ENCODE data around the gene HMGN1. TPM values are rescaled to one million over a fixed set of nuclear protein-coding genes. Genes with fewer than 3 reads are reported as not detected.
A peak's percentile ranks its signal among the peaks of the same experiment; 100 is the strongest.

The HMGN1 gene
- total and polyA plus RNA-seq, 2 experiments from 2014 or later, result 282 to 371 TPM

DNA sequence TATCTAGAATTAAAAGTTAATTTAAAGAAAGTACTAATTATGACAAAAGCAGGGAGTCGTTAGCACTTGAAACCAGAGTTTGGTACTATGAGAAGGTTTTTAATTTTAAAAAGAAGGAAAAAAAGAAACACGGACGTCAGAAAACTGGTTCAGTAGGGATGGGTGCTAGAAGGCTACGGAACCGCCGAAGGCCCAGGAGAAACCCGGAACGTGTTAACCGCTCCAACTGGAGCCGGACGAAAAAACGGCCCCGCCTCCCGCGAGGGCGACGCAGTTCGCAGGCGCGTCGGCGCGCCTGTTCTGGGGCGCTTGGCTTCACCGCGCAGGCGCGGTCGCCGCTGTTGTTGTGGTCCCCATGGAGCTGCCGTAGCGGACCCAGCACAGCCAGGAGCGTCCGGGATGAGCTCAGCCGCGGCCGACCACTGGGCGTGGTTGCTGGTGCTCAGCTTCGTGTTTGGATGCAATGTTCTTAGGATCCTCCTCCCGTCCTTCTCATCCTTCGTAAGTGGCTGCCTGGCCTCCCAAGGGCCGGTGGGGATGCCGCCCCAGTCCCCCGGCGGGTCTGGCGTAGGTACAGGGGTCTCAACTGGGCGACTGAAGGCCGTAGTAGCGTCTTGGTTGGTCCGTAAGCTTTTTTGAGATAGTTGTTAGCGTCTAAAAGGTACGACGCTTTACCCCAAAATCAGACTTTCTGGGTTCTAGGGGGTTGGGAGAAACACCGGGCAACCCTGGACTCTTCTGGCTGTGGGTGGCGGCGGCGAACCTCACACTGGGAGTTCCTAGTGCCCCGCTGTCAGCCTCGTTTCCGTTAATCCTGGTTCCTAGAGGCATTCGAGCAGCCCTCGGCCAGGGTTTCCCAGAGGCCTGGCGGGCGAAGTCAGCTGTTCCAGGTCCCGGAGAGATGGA, 31.4 kb upstream of the HMGN1 start:
- Histone ChIP-seq H3K4me3 (peak overlapping the region; percentile 66), H4K20me1 (ENCODE audit: insufficient read depth, poor library complexity, severe bottlenecking) (no peaks in the 10 kb centered on the region), H3K9me3 (ENCODE audit: low read depth) (no peaks in the 10 kb centered on the region), H3K9me2 (replicated peaks; ENCODE audit: insufficient read depth) (no peaks in the 10 kb centered on the region), H3K27me3 (no peaks in the 10 kb centered on the region), H2AFZ (peak overlapping the region; percentile 87), H3K4me2 (peak overlapping the region; percentile 95), H3K36me3 (replicated peaks; ENCODE audit: insufficient read depth, low read depth) (no peaks in the 10 kb centered on the region), H3K4me1 (ENCODE audit: insufficient read depth) (peaks cover 6% of the 10 kb centered on the region), H3K79me2 (peaks cover 24% of the 10 kb centered on the region), H3K27ac (peak overlapping the region; percentile 84)
- peak; percentile 98 for DNase-seq (ENCODE audit: low spot score)
- WGBS (ENCODE audit: low lambda C conversion rate, missing lambda C conversion rate), result 2% methylated on average over 65 of the region's 65 CpGs
- no peak for TF ChIP-seq EZH2phosphoT487 (IDR thresholded peaks at IDR 0.05; ENCODE audit: low read depth, severe bottlenecking, unreplicated experiment)
- TF ChIP-seq, protein P1, sequence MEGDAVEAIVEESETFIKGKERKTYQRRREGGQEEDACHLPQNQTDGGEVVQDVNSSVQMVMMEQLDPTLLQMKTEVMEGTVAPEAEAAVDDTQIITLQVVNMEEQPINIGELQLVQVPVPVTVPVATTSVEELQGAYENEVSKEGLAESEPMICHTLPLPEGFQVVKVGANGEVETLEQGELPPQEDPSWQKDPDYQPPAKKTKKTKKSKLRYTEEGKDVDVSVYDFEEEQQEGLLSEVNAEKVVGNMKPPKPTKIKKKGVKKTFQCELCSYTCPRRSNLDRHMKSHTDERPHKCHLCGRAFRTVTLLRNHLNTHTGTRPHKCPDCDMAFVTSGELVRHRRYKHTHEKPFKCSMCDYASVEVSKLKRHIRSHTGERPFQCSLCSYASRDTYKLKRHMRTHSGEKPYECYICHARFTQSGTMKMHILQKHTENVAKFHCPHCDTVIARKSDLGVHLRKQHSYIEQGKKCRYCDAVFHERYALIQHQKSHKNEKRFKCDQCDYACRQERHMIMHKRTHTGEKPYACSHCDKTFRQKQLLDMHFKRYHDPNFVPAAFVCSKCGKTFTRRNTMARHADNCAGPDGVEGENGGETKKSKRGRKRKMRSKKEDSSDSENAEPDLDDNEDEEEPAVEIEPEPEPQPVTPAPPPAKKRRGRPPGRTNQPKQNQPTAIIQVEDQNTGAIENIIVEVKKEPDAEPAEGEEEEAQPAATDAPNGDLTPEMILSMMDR (IDR thresholded peaks at IDR 0.05; ENCODE audit: poor library complexity), result no peak
- TF ChIP-seq EZH2 (IDR thresholded peaks at IDR 0.05; ENCODE audit: borderline replicate concordance), result no peak

DNA sequence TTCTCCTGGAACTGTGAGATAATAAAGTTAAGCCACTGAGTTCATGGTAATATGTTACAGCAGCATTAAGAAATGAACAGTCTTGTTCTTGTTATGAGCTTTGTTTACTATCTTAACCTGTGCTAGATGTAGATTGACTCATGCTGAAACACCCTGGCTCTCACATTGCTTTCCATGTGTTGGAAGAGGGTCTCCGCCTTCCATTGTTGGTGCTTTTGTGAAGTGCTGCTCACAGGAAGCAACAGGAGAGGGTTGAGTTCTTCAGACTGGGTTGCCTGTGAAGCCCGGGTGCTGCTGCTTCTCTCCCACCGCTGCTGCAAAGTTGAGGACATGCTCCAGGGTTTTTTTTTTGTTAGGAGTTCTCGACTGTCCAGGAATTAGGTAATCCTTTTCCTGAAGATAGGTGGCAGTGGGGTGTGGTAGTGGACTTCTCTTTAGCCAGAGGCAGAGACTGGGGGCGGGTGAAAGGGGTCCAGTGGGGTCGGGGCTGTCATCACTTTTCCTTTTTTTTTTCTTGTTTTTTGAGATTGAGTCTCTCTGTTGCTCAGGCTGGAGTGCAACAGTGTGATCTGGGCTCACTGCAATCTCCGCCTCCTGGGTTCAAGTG, 28.7 kb upstream of the HMGN1 start:
- no peak overlapping the region for H3K27ac ChIP-seq
- no peak for DNase-seq (ENCODE audit: low spot score)
- peak overlapping the region; percentile 16 for H2AFZ ChIP-seq
- H3K9me2 ChIP-seq (replicated peaks; ENCODE audit: insufficient read depth), result no peaks in the 10 kb centered on the region
- no peak overlapping the region for H3K4me2 ChIP-seq
- peaks cover 18% of the 10 kb centered on the region for H3K79me2 ChIP-seq
- no peak for TF ChIP-seq EZH2phosphoT487 (IDR thresholded peaks at IDR 0.05; ENCODE audit: low read depth, severe bottlenecking, unreplicated experiment)
- H3K36me3 ChIP-seq (replicated peaks; ENCODE audit: insufficient read depth, low read depth), result no peaks in the 10 kb centered on the region
- H4K20me1 ChIP-seq (ENCODE audit: insufficient read depth, poor library complexity, severe bottlenecking), result no peaks in the 10 kb centered on the region
- H3K27me3 ChIP-seq, result no peaks in the 10 kb centered on the region
- no peak overlapping the region for H3K4me3 ChIP-seq
- peaks cover 6% of the 10 kb centered on the region for H3K4me1 ChIP-seq (ENCODE audit: insufficient read depth)
- no peaks in the 10 kb centered on the region for H3K9me3 ChIP-seq (ENCODE audit: low read depth)
- 75% methylated on average over 7 of the region's 7 CpGs for WGBS (ENCODE audit: low lambda C conversion rate, missing lambda C conversion rate)

DNA sequence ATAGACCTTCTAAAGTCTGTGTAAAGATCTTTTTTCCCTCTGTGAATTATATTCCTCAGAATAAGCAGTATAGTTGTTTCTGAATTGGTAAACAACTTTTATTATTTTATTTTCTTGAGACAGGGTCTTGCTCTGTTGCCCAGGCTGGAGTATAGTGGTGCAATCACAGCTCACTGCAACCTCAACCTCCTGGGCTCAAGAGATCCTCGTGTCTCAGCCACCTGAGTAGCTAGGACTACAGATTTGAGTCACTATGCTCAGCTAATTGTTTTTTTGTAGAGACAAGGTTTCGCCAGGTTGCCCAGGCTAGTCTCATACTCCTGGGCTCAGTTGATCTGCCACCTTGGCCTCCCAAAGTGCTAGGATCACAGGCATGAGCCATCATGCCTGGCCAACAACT, 26.6 kb upstream of the HMGN1 start:
- Histone ChIP-seq H2AFZ (no peak overlapping the region), H3K36me3 (replicated peaks; ENCODE audit: insufficient read depth, low read depth) (no peaks in the 10 kb centered on the region), H3K79me2 (no peaks in the 10 kb centered on the region), H3K9me2 (replicated peaks; ENCODE audit: insufficient read depth) (no peaks in the 10 kb centered on the region), H3K4me2 (no peak overlapping the region), H3K4me3 (no peak overlapping the region), H3K9me3 (ENCODE audit: low read depth) (no peaks in the 10 kb centered on the region), H3K4me1 (ENCODE audit: insufficient read depth) (no peaks in the 10 kb centered on the region), H3K27ac (no peak overlapping the region), H3K27me3 (no peaks in the 10 kb centered on the region), H4K20me1 (ENCODE audit: insufficient read depth, poor library complexity, severe bottlenecking) (no peaks in the 10 kb centered on the region)
- WGBS (ENCODE audit: low lambda C conversion rate, missing lambda C conversion rate), result 96% methylated on average over 2 of the region's 2 CpGs
- no peak for DNase-seq (ENCODE audit: low spot score)
- TF ChIP-seq, protein P1 (IDR thresholded peaks at IDR 0.05; ENCODE audit: poor library complexity), result no peak
- TF ChIP-seq EZH2phosphoT487 (IDR thresholded peaks at IDR 0.05; ENCODE audit: low read depth, severe bottlenecking, unreplicated experiment) (no peak), EZH2 (IDR thresholded peaks at IDR 0.05; ENCODE audit: borderline replicate concordance) (no peak)

DNA sequence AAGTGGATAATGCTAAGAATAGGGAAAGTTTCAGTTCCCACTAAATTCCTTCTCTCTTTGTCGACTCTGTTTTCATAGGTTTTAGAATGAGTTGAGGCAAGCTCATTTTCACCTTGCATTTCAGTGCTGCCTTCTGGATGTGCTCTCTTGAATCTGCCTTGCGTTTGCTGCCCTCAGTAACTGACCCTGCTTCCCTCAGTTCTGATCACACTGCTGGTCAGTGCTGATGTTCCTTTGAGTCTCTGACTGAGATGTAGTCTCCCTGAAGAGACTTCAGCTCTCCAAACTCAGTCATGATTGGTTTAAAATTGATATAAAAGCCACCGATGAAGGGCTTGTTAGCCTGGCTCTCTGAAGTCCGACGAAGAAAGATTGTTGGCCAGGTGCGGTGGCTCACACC, 25.2 kb upstream of the HMGN1 start:
- Histone ChIP-seq H3K4me2 (no peak overlapping the region), H3K27ac (no peak overlapping the region), H3K4me3 (no peak overlapping the region), H3K9me3 (ENCODE audit: low read depth) (no peaks in the 10 kb centered on the region), H3K79me2 (no peaks in the 10 kb centered on the region), H3K27me3 (no peaks in the 10 kb centered on the region), H3K36me3 (replicated peaks; ENCODE audit: insufficient read depth, low read depth) (no peaks in the 10 kb centered on the region), H3K9me2 (replicated peaks; ENCODE audit: insufficient read depth) (no peaks in the 10 kb centered on the region), H2AFZ (no peak overlapping the region), H4K20me1 (ENCODE audit: insufficient read depth, poor library complexity, severe bottlenecking) (no peaks in the 10 kb centered on the region), H3K4me1 (ENCODE audit: insufficient read depth) (no peaks in the 10 kb centered on the region)
- no peak for DNase-seq (ENCODE audit: low spot score)
- TF ChIP-seq EZH2 (IDR thresholded peaks at IDR 0.05; ENCODE audit: borderline replicate concordance) (no peak), EZH2phosphoT487 (IDR thresholded peaks at IDR 0.05; ENCODE audit: low read depth, severe bottlenecking, unreplicated experiment) (no peak)
- TF ChIP-seq, protein P1 (IDR thresholded peaks at IDR 0.05; ENCODE audit: poor library complexity), result no peak
- 84% methylated on average over 6 of the region's 6 CpGs for WGBS (ENCODE audit: low lambda C conversion rate, missing lambda C conversion rate)
